ENCODE results near the gene TACR3.
"Not testable (repeated sequence)": the region's sequence is repeated elsewhere in the genome, so short reads cannot be mapped to it uniquely, and the experiment has no call there.

Gene TACR3, protein sequence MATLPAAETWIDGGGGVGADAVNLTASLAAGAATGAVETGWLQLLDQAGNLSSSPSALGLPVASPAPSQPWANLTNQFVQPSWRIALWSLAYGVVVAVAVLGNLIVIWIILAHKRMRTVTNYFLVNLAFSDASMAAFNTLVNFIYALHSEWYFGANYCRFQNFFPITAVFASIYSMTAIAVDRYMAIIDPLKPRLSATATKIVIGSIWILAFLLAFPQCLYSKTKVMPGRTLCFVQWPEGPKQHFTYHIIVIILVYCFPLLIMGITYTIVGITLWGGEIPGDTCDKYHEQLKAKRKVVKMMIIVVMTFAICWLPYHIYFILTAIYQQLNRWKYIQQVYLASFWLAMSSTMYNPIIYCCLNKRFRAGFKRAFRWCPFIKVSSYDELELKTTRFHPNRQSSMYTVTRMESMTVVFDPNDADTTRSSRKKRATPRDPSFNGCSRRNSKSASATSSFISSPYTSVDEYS

DNA sequence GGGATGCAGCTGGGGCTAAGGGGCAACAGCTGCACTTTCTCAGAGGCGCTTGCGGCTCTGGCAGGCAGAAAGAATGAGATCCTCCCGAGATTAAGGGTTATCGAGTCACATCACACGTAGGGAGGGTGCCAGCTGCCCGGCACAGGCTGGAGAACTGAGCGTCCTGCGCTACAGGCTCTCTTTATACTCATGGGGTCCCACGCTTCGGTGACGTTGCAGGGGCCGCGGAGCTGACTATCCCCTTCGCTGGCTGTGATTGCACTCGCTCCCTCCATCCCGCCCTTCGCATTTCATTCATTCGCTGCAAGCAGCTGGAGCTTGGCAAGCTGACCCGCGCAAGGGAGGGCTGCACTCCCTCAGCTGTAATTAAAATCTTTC lies at the start of gene TACR3:
Gene TACR3, minus strand, starts transcription at position 156 of the 378 bp plus-strand sequence. CDS start 310 bp downstream, outside the sequence.
- DNase-seq (ENCODE audit: extremely low read depth in 1 of 2, low read depth in 1 of 2): no peak

DNA sequence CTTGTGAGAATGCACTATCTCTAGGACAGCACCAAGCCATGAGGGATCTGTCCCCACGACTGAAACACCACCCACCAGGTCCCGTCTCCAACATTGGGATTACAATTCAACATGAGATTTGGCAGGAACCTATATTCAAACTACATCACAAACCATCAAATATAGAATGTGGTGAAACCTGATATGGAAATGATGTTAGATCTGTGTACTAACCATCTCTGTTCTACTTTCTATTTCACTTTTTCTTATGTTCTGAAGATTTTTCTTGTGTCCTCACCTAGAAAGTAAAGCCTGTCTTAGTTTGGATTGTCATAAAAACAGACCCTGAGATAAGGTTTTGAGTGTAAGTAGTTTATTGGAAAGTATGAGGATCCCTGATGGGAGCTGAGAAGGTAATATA lies 37.8 kb upstream of the TACR3 start:
- no peak for DNase-seq (ENCODE audit: extremely low read depth in 1 of 2, low read depth in 1 of 2)

DNA sequence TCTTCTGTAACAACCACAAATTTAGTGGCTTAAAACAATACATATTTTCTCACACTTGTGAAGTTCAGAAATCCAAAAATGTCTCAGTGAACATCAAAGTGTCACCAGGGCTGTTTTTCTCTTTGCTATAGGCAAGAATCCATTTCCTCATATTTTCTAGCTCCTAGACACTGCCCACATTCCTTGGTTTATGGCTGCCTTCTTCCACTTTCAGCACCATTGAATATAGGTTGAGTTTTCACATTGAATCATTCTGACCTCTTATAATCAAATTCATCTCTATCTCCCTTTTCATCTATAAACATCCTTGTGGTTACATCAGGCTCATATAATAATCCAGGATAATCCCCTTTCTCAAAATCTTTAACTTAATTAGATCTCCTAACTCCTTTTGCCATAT lies 37.0 kb upstream of the TACR3 start:
- DNase-seq (ENCODE audit: extremely low read depth in 1 of 2, low read depth in 1 of 2): no peak

DNA sequence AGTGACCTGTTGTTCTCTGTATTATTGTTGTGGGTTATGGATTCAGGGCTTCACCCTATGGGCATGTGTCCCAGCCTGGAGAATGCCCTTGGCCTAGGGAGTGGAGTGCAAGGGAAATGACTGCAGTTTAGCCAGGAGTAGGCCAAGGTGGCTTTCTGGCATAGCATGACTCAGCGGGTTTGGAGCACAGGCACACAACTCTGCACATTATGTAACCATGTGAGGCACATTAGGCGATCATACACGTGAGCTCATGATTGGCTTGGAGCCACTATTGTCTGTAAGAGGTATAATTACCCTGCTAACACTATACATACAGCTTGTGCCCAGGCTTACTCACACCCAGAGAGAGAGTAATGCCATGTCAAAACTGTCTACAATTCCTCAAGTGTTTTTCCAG lies 35.1 kb upstream of the TACR3 start:
- no peak for DNase-seq (ENCODE audit: extremely low read depth in 1 of 2, low read depth in 1 of 2)

DNA sequence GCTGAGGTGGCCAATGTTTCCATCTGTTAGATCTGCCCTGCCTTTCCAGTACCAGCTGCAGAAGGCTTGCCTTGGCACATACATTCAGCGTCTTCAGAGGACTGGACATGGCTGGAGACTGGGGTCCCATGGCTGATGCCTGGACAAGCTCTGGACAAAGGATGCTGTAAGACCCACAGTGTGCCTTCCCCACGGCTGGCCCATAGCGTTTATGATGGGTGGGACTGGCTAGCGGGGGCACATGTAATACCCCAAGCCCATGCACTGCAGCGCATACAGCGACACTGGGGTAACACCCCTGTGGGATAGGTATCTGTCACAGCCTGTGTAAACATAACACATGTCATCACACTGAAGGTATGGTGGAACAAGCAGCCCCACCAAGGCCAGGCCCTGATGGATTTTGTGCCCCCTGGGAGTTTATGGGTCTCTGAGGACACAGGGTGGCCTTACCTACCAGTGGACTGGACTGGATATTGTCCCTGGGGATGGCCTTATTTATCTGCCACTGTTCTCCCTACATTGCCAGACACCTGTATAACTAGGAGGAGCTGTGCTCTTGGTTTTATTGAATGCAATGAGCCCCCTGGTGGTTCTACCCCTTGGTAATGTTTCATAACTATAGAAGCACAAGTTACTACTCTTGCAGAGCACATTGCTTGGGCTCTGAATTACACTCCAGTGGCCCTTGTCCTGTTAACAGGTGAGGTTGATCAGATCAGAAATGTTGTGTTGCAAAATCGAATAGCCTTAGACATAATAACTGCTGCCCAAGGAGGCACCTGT lies 34.3 kb upstream of the TACR3 start:
- no peak for DNase-seq (ENCODE audit: extremely low read depth in 1 of 2, low read depth in 1 of 2)

DNA sequence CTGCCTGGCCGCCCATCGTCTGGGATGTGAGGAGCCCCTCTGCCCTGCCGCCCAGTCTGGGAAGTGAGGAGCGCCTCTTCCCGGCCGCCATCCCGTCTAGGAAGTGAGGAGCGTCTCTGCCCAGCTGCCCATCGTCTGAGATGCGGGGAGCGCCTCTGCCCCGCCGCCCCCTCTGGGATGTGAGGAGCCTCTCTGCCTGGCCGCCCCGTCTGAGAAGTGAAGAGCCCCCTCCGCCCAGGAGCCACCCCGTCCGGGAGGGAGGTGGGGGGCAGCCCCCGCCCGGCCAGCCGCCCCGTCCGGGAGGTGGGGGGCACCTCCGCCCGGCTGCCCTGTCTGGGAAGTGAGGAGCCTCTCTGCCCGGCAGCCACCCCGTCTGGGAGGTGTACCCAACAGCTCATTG lies 3.4 kb upstream of the TACR3 start:
- DNase-seq (ENCODE audit: extremely low read depth in 1 of 2, low read depth in 1 of 2): not testable (repeated sequence)

DNA sequence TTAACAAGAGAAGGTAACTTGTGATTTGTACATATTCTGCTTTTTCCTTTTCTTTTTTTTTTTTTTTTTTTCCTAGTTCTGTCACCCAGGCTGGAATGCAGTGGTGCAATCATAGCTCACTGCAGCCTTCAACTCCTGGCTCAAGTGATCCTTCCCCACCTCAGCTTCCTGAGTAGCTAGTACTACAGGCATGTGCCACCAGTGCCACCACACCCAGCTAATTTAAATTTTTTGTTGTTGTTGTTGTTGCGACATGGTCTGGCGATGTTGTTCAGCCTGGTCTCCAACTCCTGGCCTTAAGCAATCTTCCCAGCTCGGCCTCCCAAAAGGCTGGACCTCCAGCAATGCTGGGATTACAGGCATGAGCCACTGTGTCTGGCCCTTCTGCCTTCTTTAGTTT lies 1.5 kb upstream of the TACR3 start:
- DNase-seq (ENCODE audit: extremely low read depth in 1 of 2, low read depth in 1 of 2): no peak

DNA sequence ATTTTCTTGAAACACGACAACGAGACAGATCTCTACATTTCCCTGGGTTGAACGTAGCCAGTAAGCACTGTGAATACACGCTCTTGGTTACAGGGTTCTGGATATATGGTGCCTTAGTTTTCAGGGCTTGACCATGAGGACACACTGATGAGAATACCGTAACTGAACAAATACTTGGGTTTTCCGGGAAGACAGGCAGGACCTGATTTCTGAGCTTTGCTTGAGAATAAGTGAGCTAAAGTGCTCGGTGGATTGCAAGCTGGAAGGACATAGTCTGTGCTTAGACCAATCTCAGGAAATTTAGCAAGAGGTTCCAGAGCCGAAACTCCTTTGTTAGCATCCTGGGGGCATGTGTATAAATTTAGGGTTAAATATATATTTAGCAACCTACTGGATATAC lies 876 bp upstream of the TACR3 start:
- no peak for DNase-seq (ENCODE audit: extremely low read depth in 1 of 2, low read depth in 1 of 2)

DNA sequence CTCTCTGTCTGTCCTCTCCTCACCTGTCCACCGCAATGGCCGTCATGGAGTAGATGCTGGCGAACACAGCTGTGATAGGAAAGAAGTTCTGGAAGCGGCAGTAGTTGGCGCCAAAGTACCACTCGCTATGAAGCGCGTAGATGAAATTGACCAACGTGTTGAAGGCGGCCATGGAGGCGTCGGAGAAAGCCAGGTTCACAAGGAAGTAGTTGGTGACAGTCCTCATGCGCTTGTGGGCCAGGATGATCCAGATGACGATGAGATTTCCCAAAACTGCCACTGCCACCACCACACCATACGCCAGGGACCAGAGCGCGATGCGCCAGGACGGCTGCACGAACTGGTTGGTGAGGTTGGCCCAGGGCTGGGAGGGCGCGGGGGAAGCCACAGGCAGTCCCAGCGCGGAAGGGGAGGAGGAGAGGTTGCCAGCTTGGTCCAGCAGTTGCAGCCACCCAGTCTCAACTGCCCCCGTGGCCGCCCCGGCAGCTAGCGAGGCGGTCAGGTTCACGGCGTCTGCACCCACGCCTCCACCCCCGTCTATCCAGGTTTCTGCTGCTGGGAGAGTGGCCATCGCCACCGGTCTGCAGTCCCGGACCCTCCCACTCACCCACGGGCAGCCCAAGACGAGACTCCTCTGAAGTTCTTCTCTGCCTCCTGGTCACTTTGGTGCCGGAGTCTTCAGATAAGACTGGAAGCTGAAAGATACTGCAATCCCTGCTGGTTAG lies 518 bp downstream of the TACR3 start:
- DNase-seq (ENCODE audit: extremely low read depth in 1 of 2, low read depth in 1 of 2): no peak

DNA sequence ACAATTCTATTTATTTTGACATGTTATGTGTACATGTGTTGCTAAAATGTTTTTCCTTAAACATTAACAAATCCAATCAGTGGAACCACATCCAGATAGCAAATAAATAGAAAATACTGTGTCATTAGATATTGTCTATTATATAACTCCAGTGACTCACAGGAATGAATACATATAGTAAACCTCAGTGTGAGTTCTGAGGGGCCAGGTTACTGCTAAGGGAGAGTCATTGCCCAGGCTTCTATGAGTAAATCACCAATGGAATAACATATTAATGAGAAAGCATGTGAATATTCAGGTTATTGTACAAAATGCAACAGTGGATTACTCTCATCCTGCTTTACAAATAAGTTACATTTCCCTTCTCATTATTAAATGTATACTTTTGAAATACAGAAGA lies 27.2 kb downstream of the TACR3 start:
- no peak for DNase-seq (ENCODE audit: extremely low read depth in 1 of 2, low read depth in 1 of 2)

DNA sequence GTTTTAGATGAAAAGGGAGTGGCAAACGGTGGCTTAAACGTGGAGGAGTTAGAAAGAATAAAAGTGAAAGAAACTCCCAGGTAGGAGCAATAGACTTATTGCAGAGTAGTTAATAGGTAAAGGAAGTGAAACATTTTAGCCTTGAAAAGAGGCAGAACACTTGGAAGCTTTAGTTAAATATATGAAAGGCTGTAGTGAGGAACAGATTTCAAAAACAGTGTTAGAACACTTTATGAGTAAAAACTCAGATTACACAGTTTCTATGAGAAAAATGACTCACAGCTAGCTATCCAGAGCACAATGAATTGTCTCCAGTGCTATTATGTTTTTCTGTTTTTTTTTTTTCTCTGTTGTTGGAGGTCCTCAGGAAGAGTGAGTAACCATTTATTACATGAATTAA lies 45.8 kb downstream of the TACR3 start:
- no peak for DNase-seq (ENCODE audit: extremely low read depth in 1 of 2, low read depth in 1 of 2)

DNA sequence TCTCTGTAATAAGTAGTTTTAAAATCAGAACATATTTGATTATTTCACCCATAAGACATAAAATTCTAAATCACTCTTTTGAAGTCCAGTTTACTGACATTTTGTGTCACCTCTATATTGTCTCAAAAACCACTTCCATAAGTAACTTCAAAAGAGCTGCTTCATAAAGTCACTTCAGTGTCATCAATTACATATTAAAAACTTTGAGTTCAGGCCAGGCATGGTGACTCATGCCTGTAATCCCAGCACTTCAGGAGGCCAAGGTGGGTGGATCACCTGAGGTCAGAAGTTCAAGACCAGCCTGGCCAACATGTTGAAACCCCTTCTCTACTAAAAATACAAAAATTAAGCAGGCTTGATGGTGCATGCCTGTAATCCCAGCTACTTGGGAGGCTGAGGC lies 53.0 kb downstream of the TACR3 start:
- not testable (repeated sequence) for DNase-seq (ENCODE audit: extremely low read depth in 1 of 2, low read depth in 1 of 2)

DNA sequence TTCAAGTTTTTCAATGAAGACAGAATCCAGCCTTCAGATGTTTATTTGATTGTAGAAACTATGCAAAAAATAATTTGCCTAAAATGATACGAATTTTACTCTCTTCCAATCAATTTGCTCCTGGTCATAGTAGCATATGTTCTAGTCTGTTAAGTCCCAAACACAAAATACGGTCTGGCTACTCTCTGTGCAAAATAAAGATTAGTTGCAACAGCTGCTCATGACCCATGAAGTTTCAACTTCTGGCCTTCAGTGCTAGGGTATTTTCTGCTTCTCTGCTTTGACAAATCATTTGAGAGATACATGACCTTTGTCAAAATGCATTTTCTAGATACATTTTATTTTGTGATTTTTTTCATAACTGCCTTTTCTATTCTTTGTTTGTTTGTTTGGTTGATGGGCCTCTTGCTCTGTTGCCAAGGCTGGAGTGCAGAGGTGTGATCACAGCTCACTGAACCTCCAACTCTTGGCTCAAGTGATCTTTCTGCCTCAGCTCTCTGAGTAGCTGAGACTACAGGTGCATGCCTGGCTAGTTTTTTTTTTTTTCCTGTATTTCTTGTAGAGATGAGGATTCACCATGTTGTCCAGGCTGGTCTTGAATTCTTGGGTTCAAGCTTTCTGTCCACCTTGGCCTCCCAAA lies 55.2 kb downstream of the TACR3 start:
- no peak for DNase-seq (ENCODE audit: extremely low read depth in 1 of 2, low read depth in 1 of 2)

DNA sequence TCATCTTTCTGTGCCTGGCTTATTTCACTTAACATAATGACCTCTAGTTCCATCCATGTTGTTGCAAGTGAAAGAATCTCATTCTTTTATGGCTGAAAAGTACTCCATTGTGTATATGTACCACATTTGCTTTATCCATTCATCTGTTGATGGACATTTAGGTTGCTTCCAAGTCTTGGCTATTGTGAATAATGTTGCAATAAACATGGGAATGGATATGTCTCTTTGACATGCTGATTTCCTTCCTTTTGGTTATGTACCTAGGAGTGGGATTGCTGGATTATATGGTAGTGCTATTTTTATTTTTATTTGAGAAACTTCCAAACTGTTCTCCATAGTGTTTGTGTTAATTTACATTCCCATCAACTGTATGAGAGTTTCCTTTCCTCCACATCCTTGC lies 71.2 kb downstream of the TACR3 start:
- DNase-seq (ENCODE audit: extremely low read depth in 1 of 2, low read depth in 1 of 2): no peak

DNA sequence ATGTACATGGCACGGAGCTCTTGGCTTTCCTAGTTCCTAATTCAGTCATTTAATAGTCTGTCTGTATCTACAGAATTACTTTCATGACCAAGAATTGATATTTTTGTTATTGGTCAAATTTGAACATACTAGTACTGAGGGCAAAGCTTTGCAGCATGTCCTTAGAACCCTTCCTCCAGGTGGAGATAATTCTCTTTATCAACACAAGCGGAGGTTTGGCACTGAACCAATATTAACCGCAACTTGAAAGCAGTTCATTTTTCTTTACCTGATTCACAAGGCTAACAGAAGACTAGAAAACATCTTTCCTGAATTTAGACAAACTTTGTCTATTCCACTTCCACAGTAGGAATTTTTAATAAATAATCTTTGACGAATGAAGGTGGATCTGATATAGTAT lies 73.8 kb downstream of the TACR3 start:
- no peak for DNase-seq (ENCODE audit: extremely low read depth in 1 of 2, low read depth in 1 of 2)

DNA sequence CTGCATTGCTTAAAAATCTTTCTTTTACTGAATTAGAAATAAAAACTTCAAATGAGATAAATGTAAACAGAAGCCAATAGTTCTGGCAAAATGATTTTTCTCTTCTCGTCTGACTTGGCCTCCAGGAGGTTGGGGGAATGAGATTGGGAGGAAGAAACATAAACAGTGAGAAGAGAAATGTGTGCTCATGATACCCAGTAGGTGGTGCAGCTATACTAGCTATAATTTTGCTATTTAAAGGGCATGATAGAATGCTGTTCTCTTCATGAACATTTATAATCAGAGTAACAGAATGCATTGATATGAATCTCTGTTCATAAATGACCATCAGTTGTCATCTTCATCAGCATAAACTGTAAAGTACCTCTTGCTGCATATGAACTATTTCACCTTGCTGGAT lies 85.5 kb downstream of the TACR3 start:
- no peak for DNase-seq (ENCODE audit: extremely low read depth in 1 of 2, low read depth in 1 of 2)

DNA sequence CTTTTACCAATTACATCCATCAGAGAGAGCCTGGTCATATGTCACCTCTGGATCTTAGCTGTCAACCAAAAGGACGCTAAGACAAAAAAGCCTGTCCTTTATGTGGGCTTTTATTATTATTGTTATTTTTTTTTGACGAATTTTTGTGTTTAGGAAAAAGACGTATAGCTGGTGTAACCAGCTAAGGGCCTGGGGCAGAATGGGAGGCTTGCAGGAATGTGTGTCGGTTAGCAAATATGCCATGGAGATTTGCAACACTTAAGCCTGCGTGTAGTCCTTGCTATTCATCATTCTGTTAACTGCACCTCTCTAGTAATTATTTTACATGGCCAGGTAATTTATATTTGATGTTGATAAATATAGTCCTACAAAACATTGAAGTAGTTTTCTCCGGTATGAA lies 93.5 kb downstream of the TACR3 start:
- no peak for DNase-seq (ENCODE audit: extremely low read depth in 1 of 2, low read depth in 1 of 2)

DNA sequence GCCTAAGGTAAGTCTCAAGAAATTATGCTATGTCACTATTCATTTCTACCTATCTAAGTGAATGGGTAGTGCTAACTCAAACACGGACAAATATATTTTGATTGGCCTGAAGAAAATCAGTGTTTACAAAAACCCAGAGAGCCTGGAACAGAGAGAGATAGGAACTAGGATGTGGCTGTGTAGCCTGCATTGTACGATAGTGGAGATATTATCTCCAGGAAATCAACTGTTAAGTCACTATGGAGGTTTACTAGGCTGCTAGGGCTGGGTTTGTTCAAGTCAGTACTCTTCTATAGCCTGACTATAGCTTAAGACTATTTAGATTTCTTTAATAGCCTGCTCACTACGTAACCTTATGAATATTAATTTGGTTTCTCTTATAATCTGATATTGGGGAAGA lies 127.9 kb downstream of the TACR3 start:
- DNase-seq (ENCODE audit: extremely low read depth in 1 of 2, low read depth in 1 of 2): no peak

DNA sequence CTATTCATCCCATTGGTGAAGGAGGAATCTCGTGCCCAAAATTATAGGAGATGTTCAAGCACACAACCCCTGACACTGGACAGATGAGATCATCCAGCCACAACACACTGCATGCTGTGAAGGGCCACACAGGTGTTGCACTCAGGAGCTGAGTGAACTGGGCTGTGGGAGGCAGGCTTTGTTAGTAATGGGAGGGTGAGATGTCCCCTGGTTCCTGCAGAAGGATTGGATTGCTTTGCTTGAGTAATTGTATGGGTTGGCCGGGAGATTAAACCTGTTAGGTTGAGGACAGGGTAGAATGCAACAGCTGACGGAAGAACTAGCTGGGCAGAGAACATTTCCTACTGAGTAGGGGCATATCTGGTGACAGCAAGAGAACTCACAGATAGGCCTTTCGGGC lies 152.2 kb downstream of the TACR3 start:
- no peak for DNase-seq (ENCODE audit: extremely low read depth in 1 of 2, low read depth in 1 of 2)

DNA sequence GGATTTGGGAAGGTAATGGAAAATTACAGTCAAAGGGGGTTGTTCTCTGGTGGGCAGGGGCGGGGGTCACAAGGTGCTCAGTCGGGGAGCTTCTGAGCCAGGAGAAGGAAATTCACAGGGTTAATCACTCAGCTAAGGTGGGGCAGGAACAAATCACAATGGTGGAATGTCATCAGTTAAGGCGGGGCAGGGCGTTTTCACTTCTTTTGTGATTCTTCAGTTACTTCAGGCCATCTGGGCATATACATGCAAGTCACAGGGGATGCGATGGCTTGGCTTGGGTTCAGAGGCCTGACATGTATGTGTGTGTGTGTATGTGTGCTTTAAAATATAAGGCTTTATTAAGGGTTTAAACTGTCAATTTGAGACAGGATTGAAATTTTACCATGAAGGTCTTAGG lies 160.6 kb downstream of the TACR3 start:
- not testable (repeated sequence) for DNase-seq (ENCODE audit: extremely low read depth in 1 of 2, low read depth in 1 of 2)
